Natural killer cell (primary cell): Measurements from ENCODE around the gene NGLY1. TPM values are rescaled to one million over a fixed set of nuclear protein-coding genes. Genes with fewer than 3 reads are reported as not detected.

Source experiments
- ATAC-seq, 3 donors: fragments of 150-1000 bp in 2 of 3; fragments of 200-7000 bp in 1 of 3; cut with Tn5 transposase; 1 replicate in 1 of 3; 2 replicates in 2 of 3; pipeline ENCODE4 v1.10.0; 2021; ENCODE audit warnings: mild to moderate bottlenecking in 2 of 3, moderate library complexity in 2 of 3
- DNase-seq, 2 donors: peaks; one replicate each; pipeline versions ENCODE4 v3.0.0 to v3.0.0-alpha.2; 2013 to 2021; ENCODE audit warnings: mixed read lengths in 1 of 2
- H3K27ac ChIP-seq: one replicate; pipeline ENCODE4 v1.5.1; 2013; ENCODE audit warnings: mild to moderate bottlenecking, low read length
- H3K27me3 ChIP-seq: one replicate; pipeline ENCODE4 v1.6.1; 2013; ENCODE audit warnings: low read length; ENCODE audit not compliant: control insufficient read depth, insufficient read depth
- H3K36me3 ChIP-seq: one replicate; pipeline ENCODE4 v1.6.1; 2013; ENCODE audit warnings: low read length; ENCODE audit not compliant: control insufficient read depth, insufficient read depth
- H3K4me1 ChIP-seq: one replicate; pipeline ENCODE4 v1.6.1; 2013; ENCODE audit warnings: low read length; ENCODE audit not compliant: control insufficient read depth, insufficient read depth
- H3K4me3 ChIP-seq: one replicate; pipeline ENCODE4 v1.5.1; 2013; ENCODE audit warnings: low read length
- H3K9me3 ChIP-seq: one replicate; pipeline ENCODE4 v1.6.1; 2013; ENCODE audit warnings: low read length; ENCODE audit not compliant: control insufficient read depth, insufficient read depth
- H3K27ac Mint-ChIP-seq, 2 donors: one replicate each; pipeline ENCODE4 v1.8.0; 2022; ENCODE audit warnings: mild to moderate bottlenecking in 2 of 2, mixed read lengths in 2 of 2, moderate library complexity in 1 of 2
- H3K27me3 Mint-ChIP-seq, 2 donors: one replicate each; pipeline ENCODE4 v1.8.0; 2022; ENCODE audit warnings: low read depth in 2 of 2, mixed read lengths in 2 of 2
- H3K36me3 Mint-ChIP-seq: one replicate; pipeline ENCODE4 v1.8.0; 2022; ENCODE audit warnings: mixed read lengths
- H3K4me1 Mint-ChIP-seq, 2 donors: one replicate each; pipeline ENCODE4 v1.8.0; 2022; ENCODE audit warnings: mixed read lengths in 2 of 2
- H3K4me3 Mint-ChIP-seq: one replicate; pipeline ENCODE4 v1.8.0; 2022; ENCODE audit warnings: mild to moderate bottlenecking, moderate library complexity, mixed read lengths
- H3K9me3 Mint-ChIP-seq, 2 donors: one replicate each; pipeline ENCODE4 v1.8.0; 2022; ENCODE audit warnings: mixed read lengths in 2 of 2
- CTCF ChIP-seq: fragments of 200-600 bp; IDR thresholded peaks from one replicate; pipeline ENCODE4 v1.8.0; 2022; ENCODE audit warnings: antibody characterized with exemption
- WGBS: methylation state at CpG from one replicate; pipeline ENCODE4 v1.1.7; 2013; ENCODE audit warnings: missing lambda C conversion rate; ENCODE audit not compliant: insufficient coverage; 5-methylcytosine and 5-hydroxymethylcytosine counted together
- intact Hi-C: fragments of 100-400 bp; cut with micrococcal nuclease; formaldehyde crosslinking; loops from one replicate; pipeline ENCODE4 v1.14.2; 2022
- total RNA-seq, 4 donors: library from RNA; stranded (reverse); fragments of 120-200 nt in 1 of 4; gene quantifications; one replicate each; pipeline versions ENCODE4 v1.2.3 to v1.2.4, GENCODE V29; 2013 to 2022

The NGLY1 gene
- total RNA-seq, 3 donors from 2014 or later (not counting 1 experiment from before 2014, with no cell fraction given) = 63.0 to 93.5 (median 88.6) TPM

DNA sequence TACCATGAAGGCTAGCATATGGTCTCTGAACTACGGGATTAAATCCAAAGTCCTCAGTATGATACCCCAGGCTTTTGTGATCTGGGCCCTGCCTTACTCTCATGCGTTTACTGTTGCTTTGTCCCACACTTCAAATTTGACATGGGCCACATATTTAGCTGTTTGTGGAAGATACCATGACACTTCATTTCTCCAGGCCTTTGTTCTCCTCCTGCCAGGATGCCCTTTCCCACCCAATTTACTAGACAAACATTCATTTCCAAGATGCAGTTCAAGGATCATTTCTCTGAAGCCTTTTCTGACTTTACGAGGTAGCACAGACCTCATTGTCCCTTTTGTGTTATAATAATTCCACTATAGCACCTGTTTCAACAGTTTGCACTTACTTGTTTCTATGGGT lies 4.4 kb upstream of the NGLY1 start:
- peaks cover 35 to 39% of the 10 kb centered on the region in 2 donors for H3K4me1 Mint-ChIP-seq
- no peak for DNase-seq
- peak overlapping the region; percentile 61 for H3K4me3 Mint-ChIP-seq
- H3K27ac Mint-ChIP-seq = peak overlapping the region; percentile 10 to 69
- Histone ChIP-seq H3K9me3 (no peaks in the 10 kb centered on the region), H3K4me1 (peaks cover 9% of the 10 kb centered on the region), H3K27ac (no peak overlapping the region), H3K27me3 (no peaks in the 10 kb centered on the region), H3K36me3 (no peaks in the 10 kb centered on the region), H3K4me3 (no peak overlapping the region)
- WGBS = 91% methylated on average over 3 of the region's 3 CpGs
- ATAC-seq = no peak
- H3K36me3 Mint-ChIP-seq = no peaks in the 10 kb centered on the region
- no peaks in the 10 kb centered on the region for H3K27me3 Mint-ChIP-seq
- intact Hi-C loops = loop anchor here (5.0 kb wide), 1 partner anchor 125 kb away; no protein-coding TSS in a partner anchor
- no peaks in the 10 kb centered on the region for H3K9me3 Mint-ChIP-seq
- TF ChIP-seq CTCF = no peak

DNA sequence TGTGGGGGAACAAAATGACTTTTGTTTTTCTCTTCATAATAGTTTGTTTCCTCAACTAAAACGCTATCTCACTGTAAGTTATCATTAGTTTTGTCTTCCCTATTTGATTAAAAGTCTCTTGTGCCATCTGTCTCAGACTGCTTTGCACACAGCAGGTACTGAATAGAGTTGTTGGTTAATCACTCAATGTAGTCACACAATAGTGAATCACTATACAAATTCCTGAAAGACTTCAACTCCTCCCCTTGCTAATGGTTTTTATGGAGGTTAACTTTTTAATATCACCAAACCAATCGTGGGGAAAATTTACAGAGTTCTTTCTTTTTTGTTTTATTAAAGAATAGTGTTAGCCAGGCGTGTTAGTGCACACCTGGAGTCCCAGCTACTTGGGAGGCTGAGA lies 2.6 kb upstream of the NGLY1 start:
- H3K36me3 Mint-ChIP-seq = no peaks in the 10 kb centered on the region
- H3K27me3 Mint-ChIP-seq = no peaks in the 10 kb centered on the region
- Histone ChIP-seq H3K4me1 (peaks cover 20% of the 10 kb centered on the region), H3K36me3 (no peaks in the 10 kb centered on the region), H3K4me3 (no peak overlapping the region), H3K27me3 (no peaks in the 10 kb centered on the region), H3K27ac (no peak overlapping the region), H3K9me3 (no peaks in the 10 kb centered on the region)
- peaks cover 39 to 46% of the 10 kb centered on the region in 2 donors for H3K4me1 Mint-ChIP-seq
- WGBS = 89% methylated on average over 1 of the region's 3 CpGs
- ATAC-seq (no peak), DNase-seq (no peak)
- H3K9me3 Mint-ChIP-seq = no peaks in the 10 kb centered on the region
- H3K27ac Mint-ChIP-seq = peak overlapping the region; percentile 62 to 85
- H3K4me3 Mint-ChIP-seq = no peak overlapping the region
- intact Hi-C loops = loop anchor here (5.0 kb wide), 1 partner anchor 126 kb away; no protein-coding TSS in a partner anchor
- no peak for TF ChIP-seq CTCF

DNA sequence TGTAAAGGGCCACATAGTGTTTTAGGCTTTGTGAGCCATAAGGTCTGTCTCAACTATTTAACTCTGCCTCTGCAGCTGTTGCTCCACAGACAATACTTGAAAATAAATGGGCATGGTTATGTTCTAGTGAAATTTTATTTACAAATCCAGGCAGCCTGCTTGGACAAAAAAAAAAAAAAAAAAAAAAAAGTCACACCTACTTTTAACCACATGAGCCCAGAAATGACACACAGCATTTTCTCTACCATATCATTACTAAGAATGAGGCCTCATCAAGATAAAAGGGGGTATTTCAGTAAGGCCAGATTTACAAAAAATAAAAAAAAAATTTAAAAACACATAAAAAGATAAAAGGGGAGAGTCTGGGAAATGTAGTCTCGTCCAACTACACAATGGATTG lies 1.7 kb upstream of the NGLY1 start:
- no peak overlapping the region for H3K27ac ChIP-seq
- H3K36me3 ChIP-seq = no peaks in the 10 kb centered on the region
- Mint-ChIP-seq H3K9me3 (no peaks in the 10 kb centered on the region), H3K27me3 (no peaks in the 10 kb centered on the region), H3K27ac (peak overlapping the region; percentile 80 to 85), H3K4me3 (peak overlapping the region; percentile 92), H3K36me3 (no peaks in the 10 kb centered on the region), H3K4me1 (peaks cover 38 to 45% of the 10 kb centered on the region in 2 donors)
- no peak overlapping the region for H3K4me3 ChIP-seq
- H3K9me3 ChIP-seq = no peaks in the 10 kb centered on the region
- TF ChIP-seq CTCF = no peak
- WGBS = no CpG with 5 or more reads among the region's 1 CpG
- peaks cover 19% of the 10 kb centered on the region for H3K4me1 ChIP-seq
- intact Hi-C loops = loop anchor here (5.0 kb wide), 2 partner anchors 72 to 127 kb away; no protein-coding TSS in a partner anchor
- DNase-seq = no peak
- no peaks in the 10 kb centered on the region for H3K27me3 ChIP-seq
- no peak for ATAC-seq
